ENCODE data around the gene ANKRD17.

DNA sequence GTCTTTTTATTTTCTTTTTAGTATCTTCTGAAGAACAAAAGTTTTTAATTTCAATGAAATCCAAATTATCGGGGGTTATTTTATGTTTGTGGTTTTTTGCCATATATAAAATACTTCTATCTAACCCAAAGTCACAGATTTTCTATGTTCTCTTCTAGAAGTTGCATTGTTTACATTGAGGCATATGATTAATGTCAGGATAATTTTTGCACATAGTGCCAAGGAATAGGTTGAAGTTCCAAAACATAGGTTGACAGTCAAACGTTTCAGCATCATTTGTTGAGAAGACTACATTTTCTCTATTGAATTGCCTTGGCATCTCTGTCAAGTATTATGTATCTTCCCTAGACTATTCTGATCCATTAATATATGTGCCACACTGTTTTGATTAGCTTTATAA, 64.5 kb downstream of the ANKRD17 start:
- no peak for TF ChIP-seq EGR1 (IDR thresholded peaks at IDR 0.05)
- no peak for TF ChIP-seq RAD21 (IDR thresholded peaks at IDR 0.05; ENCODE audit: low read depth)
- no peak for TF ChIP-seq TAF1 (IDR thresholded peaks at IDR 0.05; ENCODE audit: low read depth)
- no peak for TF ChIP-seq ZBTB7A (IDR thresholded peaks at IDR 0.05; ENCODE audit: low read depth)

All from Ishikawa (cell line).